Kidney epithelial cell (primary cell): Measurements from ENCODE around the gene NRG2. TPM values are rescaled to one million over a fixed set of nuclear protein-coding genes. Genes with fewer than 3 reads are reported as not detected.

Source experiments
- DNase-seq: peaks from one replicate; pipeline ENCODE4 v3.0.0-alpha.2; 2010; ENCODE audit warnings: low read depth
- H3K27me3 ChIP-seq: 2 replicates; pipeline ENCODE4 v1.6.0; 2011; ENCODE audit warnings: low read length; ENCODE audit not compliant: control insufficient read depth, insufficient read depth
- H3K36me3 ChIP-seq: 2 replicates; pipeline ENCODE4 v1.5.1; 2011; ENCODE audit warnings: low read length; ENCODE audit not compliant: control insufficient read depth, insufficient read depth
- H3K4me3 ChIP-seq: 2 replicates; pipeline ENCODE4 v1.5.1; 2011; ENCODE audit warnings: low read depth, mild to moderate bottlenecking, control low read depth, low read length
- total RNA-seq: library from RNA; depleted of rRNA; stranded (reverse); fragments of >200 nt; gene quantifications from 2 replicates; pipeline ENCODE4 v1.2.3, GENCODE V29; 2015
- TF ChIP-seq, protein P1 (sequence below): IDR thresholded peaks from 2 replicates; pipeline ENCODE4 v1.5.1; 2011; ENCODE audit warnings: mild to moderate bottlenecking, moderate library complexity, low read length, control low read depth, inconsistent platforms; ENCODE audit not compliant: insufficient read depth, poor library complexity, severe bottlenecking

NRG2 gene
- total RNA-seq, 1 donor from 2014 or later: not detected

DNA sequence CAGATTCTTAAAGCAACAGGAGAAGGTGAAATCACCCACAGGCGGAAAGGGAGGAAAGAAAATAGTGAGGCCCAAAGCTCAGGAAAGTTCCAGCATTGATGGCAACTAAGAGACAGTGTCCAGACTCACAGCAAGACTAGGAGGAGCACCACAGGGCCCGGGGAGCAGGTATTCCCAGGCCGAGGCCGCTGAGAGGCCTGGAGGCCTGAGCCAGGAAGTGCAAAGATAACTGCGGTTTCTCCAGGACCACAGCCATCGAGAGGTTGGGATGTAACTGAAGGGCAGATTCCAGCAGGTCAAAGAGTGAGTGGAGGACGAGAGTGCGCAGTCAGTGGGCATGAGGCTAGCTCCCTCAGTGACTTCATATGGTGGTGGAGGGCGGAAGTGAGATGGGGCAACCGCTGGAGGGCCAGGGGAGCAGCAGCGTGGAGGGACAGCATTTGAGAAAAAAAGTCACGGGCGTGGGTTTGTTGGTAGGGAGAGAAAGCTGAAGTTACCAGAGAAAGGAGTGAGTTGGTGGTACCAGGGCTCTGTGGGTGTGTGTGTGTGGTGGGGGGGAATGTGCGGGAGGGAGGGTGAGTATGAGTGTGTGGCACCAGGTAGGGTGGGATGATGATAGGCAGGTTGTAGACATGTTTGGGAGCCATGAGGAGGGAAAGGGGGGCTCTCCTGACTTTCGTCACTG, 157.8 kb downstream of the NRG2 start:
- Histone ChIP-seq H3K4me3 (no peak overlapping the region), H3K27me3 (peaks cover 25% of the 10 kb centered on the region), H3K36me3 (no peaks in the 10 kb centered on the region)
- TF ChIP-seq, protein P1, sequence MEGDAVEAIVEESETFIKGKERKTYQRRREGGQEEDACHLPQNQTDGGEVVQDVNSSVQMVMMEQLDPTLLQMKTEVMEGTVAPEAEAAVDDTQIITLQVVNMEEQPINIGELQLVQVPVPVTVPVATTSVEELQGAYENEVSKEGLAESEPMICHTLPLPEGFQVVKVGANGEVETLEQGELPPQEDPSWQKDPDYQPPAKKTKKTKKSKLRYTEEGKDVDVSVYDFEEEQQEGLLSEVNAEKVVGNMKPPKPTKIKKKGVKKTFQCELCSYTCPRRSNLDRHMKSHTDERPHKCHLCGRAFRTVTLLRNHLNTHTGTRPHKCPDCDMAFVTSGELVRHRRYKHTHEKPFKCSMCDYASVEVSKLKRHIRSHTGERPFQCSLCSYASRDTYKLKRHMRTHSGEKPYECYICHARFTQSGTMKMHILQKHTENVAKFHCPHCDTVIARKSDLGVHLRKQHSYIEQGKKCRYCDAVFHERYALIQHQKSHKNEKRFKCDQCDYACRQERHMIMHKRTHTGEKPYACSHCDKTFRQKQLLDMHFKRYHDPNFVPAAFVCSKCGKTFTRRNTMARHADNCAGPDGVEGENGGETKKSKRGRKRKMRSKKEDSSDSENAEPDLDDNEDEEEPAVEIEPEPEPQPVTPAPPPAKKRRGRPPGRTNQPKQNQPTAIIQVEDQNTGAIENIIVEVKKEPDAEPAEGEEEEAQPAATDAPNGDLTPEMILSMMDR: no peak
- DNase-seq: no peak

DNA sequence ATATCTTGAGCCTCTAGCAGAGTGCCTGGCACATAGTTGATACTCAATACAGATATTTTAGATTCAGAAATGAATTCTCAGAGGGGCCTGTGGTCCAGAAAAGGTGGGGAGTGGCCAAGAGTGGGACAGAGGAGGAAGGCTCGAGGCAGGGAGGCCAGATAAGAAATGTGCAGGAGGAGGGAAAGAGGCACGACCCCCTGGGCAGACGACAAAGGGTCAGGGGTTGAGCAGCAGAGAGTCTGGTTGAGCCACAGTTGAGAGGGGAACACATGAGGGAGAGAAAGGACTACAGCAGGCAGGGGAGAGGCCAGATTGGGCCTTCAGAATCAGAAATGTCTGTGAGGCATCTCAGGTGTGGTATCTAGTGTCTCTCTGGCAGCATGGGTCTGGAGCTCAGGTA, 158.4 kb downstream of the NRG2 start:
- H3K36me3 ChIP-seq: no peaks in the 10 kb centered on the region
- TF ChIP-seq, protein P1: no peak
- H3K4me3 ChIP-seq: no peak overlapping the region
- DNase-seq: no peak
- H3K27me3 ChIP-seq: peaks cover 28% of the 10 kb centered on the region

DNA sequence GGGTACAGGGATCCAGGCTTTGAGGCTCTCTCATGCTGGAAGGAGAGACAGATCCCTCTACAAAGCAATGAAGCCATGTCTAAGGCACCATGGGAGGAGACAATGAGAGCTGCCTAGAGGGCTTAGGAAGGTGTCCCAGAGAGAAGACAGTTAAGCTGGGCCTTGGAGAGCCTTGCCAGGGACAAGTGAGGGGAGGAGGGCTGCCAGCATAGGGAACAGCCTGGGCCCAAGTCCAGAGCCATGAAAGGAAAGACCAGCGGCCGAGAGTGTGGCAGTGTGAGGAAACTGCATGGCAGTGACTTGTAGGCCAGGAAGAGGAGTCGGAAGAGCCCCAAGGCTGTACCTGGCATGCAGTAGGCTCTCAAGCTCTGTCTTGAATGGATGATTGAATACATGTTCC, 159.0 kb downstream of the NRG2 start:
- peaks cover 28% of the 10 kb centered on the region for H3K27me3 ChIP-seq
- no peaks in the 10 kb centered on the region for H3K36me3 ChIP-seq
- H3K4me3 ChIP-seq: no peak overlapping the region
- TF ChIP-seq, protein P1: no peak
- DNase-seq: no peak

DNA sequence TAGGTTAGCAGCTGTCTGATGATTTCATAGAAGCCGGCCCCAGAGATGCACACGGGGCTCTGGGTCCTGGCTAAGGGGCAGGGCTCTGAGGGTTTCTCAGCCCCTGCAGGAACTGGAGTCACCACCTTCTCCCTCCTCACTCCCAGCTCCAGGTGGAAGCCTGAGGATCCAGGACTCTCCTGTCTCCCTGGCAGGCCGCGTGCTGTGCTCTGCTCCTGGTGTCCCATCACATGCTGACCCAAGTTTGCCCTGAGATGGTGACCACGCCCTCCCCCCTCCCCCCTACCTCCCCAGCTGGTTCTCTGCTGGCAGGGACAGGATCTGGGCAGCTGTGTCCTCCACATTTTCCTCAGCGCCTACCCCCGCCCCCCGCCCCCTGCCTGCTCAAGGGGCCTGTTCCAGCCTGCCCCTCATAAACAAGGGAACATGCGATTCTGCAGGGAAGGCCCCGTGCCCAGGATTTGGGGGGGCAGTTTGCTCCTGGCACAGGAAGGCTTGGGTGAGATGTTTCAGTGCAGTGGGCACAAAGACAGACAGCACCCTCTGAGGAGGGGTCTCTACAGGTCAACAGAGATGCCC, 160.0 kb downstream of the NRG2 start:
- TF ChIP-seq, protein P1: no peak
- Histone ChIP-seq H3K27me3 (peaks cover 25% of the 10 kb centered on the region), H3K36me3 (no peaks in the 10 kb centered on the region), H3K4me3 (no peak overlapping the region)
- no peak for DNase-seq

DNA sequence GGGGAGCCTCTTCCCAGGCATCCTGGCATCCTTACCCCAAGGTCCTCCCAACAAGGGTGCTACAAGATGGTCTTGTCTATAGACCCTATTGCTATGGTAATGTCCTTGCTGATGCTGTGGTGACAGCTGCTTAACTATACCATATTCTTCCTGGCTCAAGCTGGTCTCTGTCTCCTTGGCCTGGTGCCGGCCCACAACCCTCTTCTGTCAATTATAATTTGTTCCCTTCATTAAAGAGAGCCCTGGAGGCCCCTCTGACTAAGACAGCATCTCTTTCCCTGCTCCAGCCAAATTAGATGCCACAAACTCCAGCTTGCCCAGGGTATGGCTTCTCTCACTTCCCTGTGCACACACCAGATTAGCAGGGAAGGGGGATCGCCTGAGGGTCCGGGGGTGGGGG, 160.8 kb downstream of the NRG2 start:
- no peak for DNase-seq
- TF ChIP-seq, protein P1: no peak
- no peak overlapping the region for H3K4me3 ChIP-seq
- H3K36me3 ChIP-seq: no peaks in the 10 kb centered on the region
- H3K27me3 ChIP-seq: peaks cover 22% of the 10 kb centered on the region

DNA sequence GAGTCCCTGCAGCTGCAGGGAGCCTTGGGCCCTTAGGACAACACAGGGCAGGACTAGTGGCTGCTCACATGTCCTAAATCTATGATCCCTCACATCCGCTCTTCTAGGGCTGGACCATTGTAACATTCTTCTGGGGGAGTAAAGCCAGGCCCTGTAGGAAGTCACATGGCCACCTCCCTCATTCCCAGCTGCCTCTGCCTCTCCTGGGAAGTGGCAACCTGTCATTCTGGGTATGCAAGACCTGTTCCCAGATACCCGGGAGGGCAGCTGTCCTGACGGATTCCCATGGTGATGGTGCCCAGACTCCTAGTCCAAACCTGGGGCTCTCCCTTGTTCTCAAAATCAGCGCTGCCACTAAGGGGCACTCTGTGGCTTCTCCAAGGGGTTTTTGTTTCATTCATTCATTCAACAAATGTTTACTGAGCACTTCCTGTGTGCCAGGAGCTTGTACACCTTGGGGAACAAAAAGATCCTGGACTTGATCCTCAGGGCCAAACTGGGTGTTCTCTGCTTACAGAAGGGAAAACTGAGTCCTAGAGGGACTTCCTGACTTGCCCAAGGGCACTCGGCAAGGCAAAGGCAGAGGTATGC, 161.9 kb downstream of the NRG2 start:
- Histone ChIP-seq H3K36me3 (no peaks in the 10 kb centered on the region), H3K4me3 (no peak overlapping the region), H3K27me3 (peaks cover 18% of the 10 kb centered on the region)
- no peak for DNase-seq
- TF ChIP-seq, protein P1: no peak
